ENCODE results near the gene MCU. TPM values are rescaled to one million over a fixed set of nuclear protein-coding genes. Genes with fewer than 3 reads are reported as not detected.

MCU gene
- total RNA-seq, 1 experiment from 2014 or later, result 26.8 TPM

DNA sequence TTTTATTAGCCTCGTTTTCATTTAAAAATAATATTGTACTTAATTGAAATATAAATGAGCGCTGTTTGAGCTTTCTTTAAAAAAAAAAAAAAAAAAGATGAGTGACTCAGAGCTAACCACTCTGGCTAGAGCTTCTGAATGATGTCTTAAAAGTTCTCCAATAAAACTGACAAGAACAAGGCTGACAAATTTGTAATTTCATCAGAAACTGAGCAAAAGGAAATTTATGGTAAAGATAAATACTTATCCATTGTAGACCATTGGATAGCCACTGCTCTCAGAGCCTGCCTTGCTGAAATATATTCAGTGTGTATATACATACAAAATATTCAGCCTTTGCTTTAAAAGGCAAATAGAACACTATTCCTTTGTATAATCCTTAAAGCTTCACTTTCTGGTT is 110.4 kb downstream of the MCU start (continued):
- TF ChIP-seq, protein P1, sequence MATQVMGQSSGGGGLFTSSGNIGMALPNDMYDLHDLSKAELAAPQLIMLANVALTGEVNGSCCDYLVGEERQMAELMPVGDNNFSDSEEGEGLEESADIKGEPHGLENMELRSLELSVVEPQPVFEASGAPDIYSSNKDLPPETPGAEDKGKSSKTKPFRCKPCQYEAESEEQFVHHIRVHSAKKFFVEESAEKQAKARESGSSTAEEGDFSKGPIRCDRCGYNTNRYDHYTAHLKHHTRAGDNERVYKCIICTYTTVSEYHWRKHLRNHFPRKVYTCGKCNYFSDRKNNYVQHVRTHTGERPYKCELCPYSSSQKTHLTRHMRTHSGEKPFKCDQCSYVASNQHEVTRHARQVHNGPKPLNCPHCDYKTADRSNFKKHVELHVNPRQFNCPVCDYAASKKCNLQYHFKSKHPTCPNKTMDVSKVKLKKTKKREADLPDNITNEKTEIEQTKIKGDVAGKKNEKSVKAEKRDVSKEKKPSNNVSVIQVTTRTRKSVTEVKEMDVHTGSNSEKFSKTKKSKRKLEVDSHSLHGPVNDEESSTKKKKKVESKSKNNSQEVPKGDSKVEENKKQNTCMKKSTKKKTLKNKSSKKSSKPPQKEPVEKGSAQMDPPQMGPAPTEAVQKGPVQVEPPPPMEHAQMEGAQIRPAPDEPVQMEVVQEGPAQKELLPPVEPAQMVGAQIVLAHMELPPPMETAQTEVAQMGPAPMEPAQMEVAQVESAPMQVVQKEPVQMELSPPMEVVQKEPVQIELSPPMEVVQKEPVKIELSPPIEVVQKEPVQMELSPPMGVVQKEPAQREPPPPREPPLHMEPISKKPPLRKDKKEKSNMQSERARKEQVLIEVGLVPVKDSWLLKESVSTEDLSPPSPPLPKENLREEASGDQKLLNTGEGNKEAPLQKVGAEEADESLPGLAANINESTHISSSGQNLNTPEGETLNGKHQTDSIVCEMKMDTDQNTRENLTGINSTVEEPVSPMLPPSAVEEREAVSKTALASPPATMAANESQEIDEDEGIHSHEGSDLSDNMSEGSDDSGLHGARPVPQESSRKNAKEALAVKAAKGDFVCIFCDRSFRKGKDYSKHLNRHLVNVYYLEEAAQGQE (IDR thresholded peaks at IDR 0.05; ENCODE audit: low read depth), result no peak
- TF ChIP-seq SP1 (IDR thresholded peaks at IDR 0.05; ENCODE audit: low read depth) (no peak), ZFX (IDR thresholded peaks at IDR 0.05) (no peak), POLR2AphosphoS5 (IDR thresholded peaks at IDR 0.05; ENCODE audit: low read depth, low read length) (no peak)

DNA sequence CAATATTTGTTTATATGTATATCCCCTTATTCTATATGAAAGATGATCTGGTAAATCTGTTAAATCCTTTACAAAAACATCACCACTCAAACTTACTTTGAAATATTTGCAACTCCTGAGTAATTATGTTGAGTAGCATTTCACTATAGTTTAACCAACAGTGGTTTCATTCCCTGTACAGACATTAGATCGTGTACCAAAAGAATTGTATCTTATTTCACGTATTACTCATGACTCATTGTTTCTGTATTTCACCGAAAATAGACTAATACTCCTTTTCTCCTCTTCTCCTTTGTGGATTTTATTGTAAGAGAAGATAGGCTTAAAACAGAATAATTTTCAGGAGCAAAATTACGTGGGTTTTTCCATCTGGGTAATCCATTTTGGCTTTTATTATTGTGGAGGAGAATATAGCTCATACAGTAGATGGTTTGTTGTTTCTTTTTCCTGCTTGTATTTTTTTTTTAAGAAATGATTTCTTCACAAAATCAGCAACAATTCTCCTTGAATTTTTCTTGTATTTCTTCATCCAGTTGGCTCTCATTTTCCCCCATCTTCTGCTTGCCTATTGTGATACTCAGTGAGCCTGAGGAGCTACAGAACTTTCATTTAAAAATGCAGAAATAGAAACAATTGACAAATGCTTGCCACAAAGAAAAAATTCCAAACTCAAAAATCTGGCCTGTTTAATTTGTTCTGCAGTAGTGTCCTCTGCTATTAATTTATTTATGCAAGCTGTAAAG is 111.0 kb downstream of the MCU start:
- no peaks in the 10 kb centered on the region for H3K79me2 ChIP-seq (ENCODE audit: insufficient read depth, low read length)
- DNase-seq (ENCODE audit: low read depth, low spot score) (no peak), ATAC-seq (no peak)
- ChIA-PET POLR2A (no interaction called here), CTCF (no interaction called here), RAD21 (ENCODE audit: low non-redundant PET in 1 of 2, low total read pairs in 2 of 2, uncharacterized antibody in 2 of 2, unreplicated experiment in 2 of 2) (no interaction called here)
- no peak overlapping the region for H3K9ac ChIP-seq (ENCODE audit: low read length)
- H2AFZ ChIP-seq (ENCODE audit: low read depth, low read length, poor library complexity, severe bottlenecking), result no peak overlapping the region
- H3K9me2 ChIP-seq (ENCODE audit: insufficient read depth), result no peaks in the 10 kb centered on the region
- H3K9me3 ChIP-seq (ENCODE audit: control insufficient read depth in 1 of 2, insufficient read depth in 1 of 2, low read depth in 1 of 2, low read length in 2 of 2), result no peaks in the 10 kb centered on the region
- intact Hi-C loops (cut with micrococcal nuclease), result no loop called here
- H3K36me3 ChIP-seq (ENCODE audit: control insufficient read depth in 1 of 2, insufficient read depth in 2 of 2, low read length in 2 of 2), result no peaks in the 10 kb centered on the region
- BruUV-seq (replicated peaks), result no TSS peak
- no peak overlapping the region for H3K27ac ChIP-seq (ENCODE audit: low read depth, low read length)
- no peak for TF ChIP-seq JUND (IDR thresholded peaks at IDR 0.05)
- no peak for TF ChIP-seq EZH2phosphoT487 (IDR thresholded peaks at IDR 0.05; ENCODE audit: borderline replicate concordance)
- TF ChIP-seq FOSL1 (IDR thresholded peaks at IDR 0.05; ENCODE audit: low read depth), result no peak
- no peak for TF ChIP-seq POLR2A (IDR thresholded peaks at IDR 0.05; ENCODE audit: borderline replicate concordance, extremely low read depth, insufficient read depth, insufficient read length)
- TF ChIP-seq SP1 (IDR thresholded peaks at IDR 0.05; ENCODE audit: low read depth), result no peak
- no peak for TF ChIP-seq EZH2 (IDR thresholded peaks at IDR 0.05)
- TF ChIP-seq, protein P1 (IDR thresholded peaks at IDR 0.05; ENCODE audit: low read depth), result no peak
- TF ChIP-seq SIN3A (IDR thresholded peaks at IDR 0.05; ENCODE audit: low read depth), result no peak
- TF ChIP-seq CEBPB (IDR thresholded peaks at IDR 0.05; ENCODE audit: low read depth), result no peak
- TF ChIP-seq ZFX (IDR thresholded peaks at IDR 0.05), result no peak
- no peak for TF ChIP-seq SRF (IDR thresholded peaks at IDR 0.05; ENCODE audit: low read depth)
- no peak for TF ChIP-seq POLR2AphosphoS5 (IDR thresholded peaks at IDR 0.05; ENCODE audit: low read depth, low read length)
- no peak for TF ChIP-seq TCF7L2 (IDR thresholded peaks at IDR 0.05; ENCODE audit: borderline replicate concordance, extremely low read depth, insufficient read depth, insufficient read length)
- TF ChIP-seq, protein P2, sequence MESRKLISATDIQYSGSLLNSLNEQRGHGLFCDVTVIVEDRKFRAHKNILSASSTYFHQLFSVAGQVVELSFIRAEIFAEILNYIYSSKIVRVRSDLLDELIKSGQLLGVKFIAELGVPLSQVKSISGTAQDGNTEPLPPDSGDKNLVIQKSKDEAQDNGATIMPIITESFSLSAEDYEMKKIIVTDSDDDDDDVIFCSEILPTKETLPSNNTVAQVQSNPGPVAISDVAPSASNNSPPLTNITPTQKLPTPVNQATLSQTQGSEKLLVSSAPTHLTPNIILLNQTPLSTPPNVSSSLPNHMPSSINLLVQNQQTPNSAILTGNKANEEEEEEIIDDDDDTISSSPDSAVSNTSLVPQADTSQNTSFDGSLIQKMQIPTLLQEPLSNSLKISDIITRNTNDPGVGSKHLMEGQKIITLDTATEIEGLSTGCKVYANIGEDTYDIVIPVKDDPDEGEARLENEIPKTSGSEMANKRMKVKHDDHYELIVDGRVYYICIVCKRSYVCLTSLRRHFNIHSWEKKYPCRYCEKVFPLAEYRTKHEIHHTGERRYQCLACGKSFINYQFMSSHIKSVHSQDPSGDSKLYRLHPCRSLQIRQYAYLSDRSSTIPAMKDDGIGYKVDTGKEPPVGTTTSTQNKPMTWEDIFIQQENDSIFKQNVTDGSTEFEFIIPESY (IDR thresholded peaks at IDR 0.05; ENCODE audit: extremely low read depth, insufficient replicate concordance, low read length), result no peak
- no peak for TF ChIP-seq ZNF274 (IDR thresholded peaks at IDR 0.05; ENCODE audit: low read depth, low read length)
- H3K4me1 ChIP-seq (ENCODE audit: control insufficient read depth in 1 of 2, insufficient read depth in 2 of 2, low read length in 2 of 2), result peaks cover 2 to 9% of the 10 kb centered on the region in 2 experiments
- peak overlapping the region; percentile 22; the same call in 1 of the 2 replicates for H3K4me2 ChIP-seq (ENCODE audit: low read length)
- H3K27me3 ChIP-seq (ENCODE audit: insufficient read depth, low read length), result no peaks in the 10 kb centered on the region
- no peak overlapping the region for H3K4me3 ChIP-seq (replicated peaks in 1 of 2; ENCODE audit: low read depth in 1 of 2, low read length in 2 of 2)
- H4K20me1 ChIP-seq (ENCODE audit: insufficient read depth), result no peaks in the 10 kb centered on the region

Data from HCT116 (cell line).